Vagina (tissue), 2 donors: ENCODE results near the gene ZMYND10.

Source experiments
- CTCF ChIP-seq, 3 experiments: fragments of 450-650 bp in 2 of 3; fragments of 200-600 bp in 1 of 3; sonication (generic) in 1 of 3; IDR thresholded peaks; one replicate each; pipeline ENCODE4 v1.5.1; 2017 to 2019; ENCODE audit warnings: antibody characterized with exemption in 3 of 3, mild to moderate bottlenecking in 2 of 3, moderate library complexity in 2 of 3
- POLR2A ChIP-seq, 2 donors: fragments of 450-650 bp; IDR thresholded peaks; one replicate each; pipeline ENCODE4 v1.6.1; 2017; ENCODE audit warnings: antibody characterized with exemption in 2 of 2, mild to moderate bottlenecking in 2 of 2, moderate library complexity in 2 of 2
- POLR2AphosphoS5 ChIP-seq, 2 donors: sonication (generic); formaldehyde crosslinking; IDR thresholded peaks; one replicate each; pipeline ENCODE4 v1.9.0; 2017; ENCODE audit warnings: antibody characterized with exemption in 2 of 2, mild to moderate bottlenecking in 2 of 2, low read depth in 1 of 2; ENCODE audit not compliant: insufficient read depth in 1 of 2

GRCh38 chr3:50292159-50293078, 53.1 kb downstream of the ZMYND10 start, which contains the start of gene IFRD2:
- TF ChIP-seq CTCF (IDR thresholded peaks at IDR 0.05): peak in 1 of 3 experiments; percentile 14
- TF ChIP-seq POLR2AphosphoS5 (IDR thresholded peaks at IDR 0.05; ENCODE audit: insufficient read depth in 1 of 2, low read depth in 1 of 2): peak; percentile 83 to 99
- peak in 1 of 2 donors; percentile 41 for TF ChIP-seq POLR2A (IDR thresholded peaks at IDR 0.05)
